SKM-1 treated with dmso at 0.1 percent for 144 hours (cell line): ENCODE data around the gene GARIN5B.

ENCODE experiments used
- DNase-seq: peaks from one replicate; lab custom pipeline; 2025; ENCODE audit not compliant: unreplicated experiment; lab: John Stamatoyannopoulos, UW

The GARIN5B gene

GRCh38 chr19:55325172-55325571, 37.9 kb downstream of the GARIN5B start, which contains the start of gene TMEM150B:
TSS of gene TMEM150B (minus strand) at chr19:55325341. CDS start at chr19:55321036, 4,305 bp downstream.
- DNase-seq, result no peak

GRCh38 chr19:55324662-55325061, 38.4 kb downstream of the GARIN5B start:
- no peak for DNase-seq

- no peak for DNase-seq
These were observed 40.7 kb downstream of the GARIN5B start for GRCh38 chr19:55322204-55322885.

- DNase-seq, result no peak
These were observed 41.5 kb downstream of the GARIN5B start for GRCh38 chr19:55321466-55322137.

- no peak for DNase-seq
These were observed 42.1 kb downstream of the GARIN5B start for GRCh38 chr19:55320844-55321419.

- no peak for DNase-seq
These were observed 43.3 kb downstream of the GARIN5B start for GRCh38 chr19:55319785-55320184.

- no peak for DNase-seq
These were observed 46.4 kb downstream of the GARIN5B start for GRCh38 chr19:55316646-55317045.

GRCh38 chr19:55315956-55316525, 47.0 kb downstream of the GARIN5B start:
- DNase-seq, result no peak

- no peak for DNase-seq
These were observed 48.7 kb downstream of the GARIN5B start for GRCh38 chr19:55314396-55314795.

GRCh38 chr19:55312621-55313512, 50.2 kb downstream of the GARIN5B start:
- no peak for DNase-seq

- no peak for DNase-seq
These were observed 51.3 kb downstream of the GARIN5B start for GRCh38 chr19:55311797-55312196.

- no peak for DNase-seq
These were observed 51.7 kb downstream of the GARIN5B start for GRCh38 chr19:55311397-55311796.

GRCh38 chr19:55310498-55310897, 52.6 kb downstream of the GARIN5B start:
- no peak for DNase-seq

- DNase-seq, result no peak
These were observed 53.6 kb downstream of the GARIN5B start for GRCh38 chr19:55309448-55309847.

- no peak for DNase-seq
These were observed 54.8 kb downstream of the GARIN5B start for GRCh38 chr19:55308281-55308680.

- no peak for DNase-seq
These were observed 56.3 kb downstream of the GARIN5B start for GRCh38 chr19:55306712-55307111.

GRCh38 chr19:55305983-55306562, 57.0 kb downstream of the GARIN5B start:
- DNase-seq, result no peak

- no peak for DNase-seq
These were observed 57.6 kb downstream of the GARIN5B start for GRCh38 chr19:55305491-55305890.

- DNase-seq, result no peak
These were observed 58.1 kb downstream of the GARIN5B start for GRCh38 chr19:55304980-55305379.
